HL-60 (cell line): Measurements from ENCODE around the gene LMF1.

ENCODE experiments used
- DNase-seq, 2 experiments: peaks; one replicate each; pipeline ENCODE4 v3.0.0-alpha.2; 2010 to 2020; ENCODE audit warnings: low read depth in 1 of 2, low spot score in 1 of 2
- H3K27ac ChIP-seq: fragments of 250-450 bp; sonication (Bioruptor Pico); replicated peaks from 2 replicates; pipeline ENCODE4 v1.5.1; 2020; ENCODE audit warnings: mild to moderate bottlenecking, moderate library complexity
- H3K27me3 ChIP-seq: fragments of 250-450 bp; sonication (Bioruptor Pico); 2 replicates; pipeline ENCODE4 v1.5.1; 2021; ENCODE audit warnings: mild to moderate bottlenecking, moderate library complexity; ENCODE audit not compliant: insufficient read depth, poor library complexity, severe bottlenecking
- H3K4me3 ChIP-seq: replicated peaks from 2 replicates; pipeline ENCODE4 v1.5.1; 2011; ENCODE audit warnings: mild to moderate bottlenecking, control low read depth, low read length; ENCODE audit not compliant: insufficient read depth
- GABPA ChIP-seq: IDR thresholded peaks from 2 replicates; pipeline ENCODE4 v1.6.1; 2012; ENCODE audit warnings: low read depth
- POLR2AphosphoS5 ChIP-seq: IDR thresholded peaks from 2 replicates; pipeline ENCODE4 v1.6.1; 2012; ENCODE audit warnings: low read depth
- SPI1 ChIP-seq: IDR thresholded peaks from 2 replicates; pipeline ENCODE4 v1.6.1; 2012; ENCODE audit warnings: low read depth, mild to moderate bottlenecking, borderline replicate concordance
- TF ChIP-seq, protein P1 (sequence below): IDR thresholded peaks from 2 replicates; pipeline ENCODE4 v1.6.1; 2012; ENCODE audit warnings: low read depth; ENCODE audit not compliant: insufficient replicate concordance
- TF ChIP-seq, protein P2 (sequence below): IDR thresholded peaks from one replicate; pipeline ENCODE4 v1.5.1; 2011; ENCODE audit warnings: low read length, control low read depth, inconsistent platforms; ENCODE audit not compliant: insufficient read depth

LMF1 gene

DNA sequence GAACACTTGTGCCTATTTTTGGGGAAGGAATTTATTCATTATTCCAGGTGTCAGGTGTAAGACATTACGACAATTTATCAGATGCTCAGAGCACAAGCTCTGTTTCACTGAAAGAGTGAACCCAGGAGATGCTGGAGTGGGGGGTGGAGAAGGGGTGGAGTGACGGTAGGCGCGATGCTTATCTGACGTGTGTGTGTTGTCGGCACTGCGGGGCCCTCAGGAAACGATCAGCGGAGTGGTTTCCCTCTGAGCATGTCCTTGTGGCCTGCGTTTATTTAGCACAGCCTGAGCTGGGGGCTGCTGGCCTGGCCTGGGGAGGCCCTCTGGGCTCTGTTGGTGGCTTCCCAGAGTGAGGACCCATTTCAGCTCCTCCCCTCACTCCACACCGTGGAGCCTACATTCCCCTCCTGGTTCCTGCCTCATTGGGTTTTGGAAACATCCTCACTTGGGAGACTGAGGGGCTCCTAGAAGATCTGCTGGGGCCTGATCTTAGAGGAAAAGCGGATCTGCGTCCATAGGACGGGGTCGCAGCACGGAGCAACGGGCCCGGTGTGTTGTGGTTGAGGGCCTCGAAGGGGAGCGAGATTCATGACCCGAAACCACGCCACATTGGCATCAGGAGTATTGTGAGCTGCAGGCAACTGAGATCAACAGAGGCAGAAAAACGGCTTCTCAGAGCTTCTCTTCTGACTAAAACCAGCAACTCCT lies 151.3 kb downstream of the LMF1 start:
- Histone ChIP-seq H3K27me3 (peaks cover 12% of the 10 kb centered on the region), H3K27ac (no peak overlapping the region), H3K4me3 (no peak overlapping the region)
- TF ChIP-seq, protein P1, sequence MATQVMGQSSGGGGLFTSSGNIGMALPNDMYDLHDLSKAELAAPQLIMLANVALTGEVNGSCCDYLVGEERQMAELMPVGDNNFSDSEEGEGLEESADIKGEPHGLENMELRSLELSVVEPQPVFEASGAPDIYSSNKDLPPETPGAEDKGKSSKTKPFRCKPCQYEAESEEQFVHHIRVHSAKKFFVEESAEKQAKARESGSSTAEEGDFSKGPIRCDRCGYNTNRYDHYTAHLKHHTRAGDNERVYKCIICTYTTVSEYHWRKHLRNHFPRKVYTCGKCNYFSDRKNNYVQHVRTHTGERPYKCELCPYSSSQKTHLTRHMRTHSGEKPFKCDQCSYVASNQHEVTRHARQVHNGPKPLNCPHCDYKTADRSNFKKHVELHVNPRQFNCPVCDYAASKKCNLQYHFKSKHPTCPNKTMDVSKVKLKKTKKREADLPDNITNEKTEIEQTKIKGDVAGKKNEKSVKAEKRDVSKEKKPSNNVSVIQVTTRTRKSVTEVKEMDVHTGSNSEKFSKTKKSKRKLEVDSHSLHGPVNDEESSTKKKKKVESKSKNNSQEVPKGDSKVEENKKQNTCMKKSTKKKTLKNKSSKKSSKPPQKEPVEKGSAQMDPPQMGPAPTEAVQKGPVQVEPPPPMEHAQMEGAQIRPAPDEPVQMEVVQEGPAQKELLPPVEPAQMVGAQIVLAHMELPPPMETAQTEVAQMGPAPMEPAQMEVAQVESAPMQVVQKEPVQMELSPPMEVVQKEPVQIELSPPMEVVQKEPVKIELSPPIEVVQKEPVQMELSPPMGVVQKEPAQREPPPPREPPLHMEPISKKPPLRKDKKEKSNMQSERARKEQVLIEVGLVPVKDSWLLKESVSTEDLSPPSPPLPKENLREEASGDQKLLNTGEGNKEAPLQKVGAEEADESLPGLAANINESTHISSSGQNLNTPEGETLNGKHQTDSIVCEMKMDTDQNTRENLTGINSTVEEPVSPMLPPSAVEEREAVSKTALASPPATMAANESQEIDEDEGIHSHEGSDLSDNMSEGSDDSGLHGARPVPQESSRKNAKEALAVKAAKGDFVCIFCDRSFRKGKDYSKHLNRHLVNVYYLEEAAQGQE = no peak
- TF ChIP-seq SPI1 = no peak
- TF ChIP-seq GABPA = no peak
- TF ChIP-seq POLR2AphosphoS5 = no peak
- TF ChIP-seq, protein P2, sequence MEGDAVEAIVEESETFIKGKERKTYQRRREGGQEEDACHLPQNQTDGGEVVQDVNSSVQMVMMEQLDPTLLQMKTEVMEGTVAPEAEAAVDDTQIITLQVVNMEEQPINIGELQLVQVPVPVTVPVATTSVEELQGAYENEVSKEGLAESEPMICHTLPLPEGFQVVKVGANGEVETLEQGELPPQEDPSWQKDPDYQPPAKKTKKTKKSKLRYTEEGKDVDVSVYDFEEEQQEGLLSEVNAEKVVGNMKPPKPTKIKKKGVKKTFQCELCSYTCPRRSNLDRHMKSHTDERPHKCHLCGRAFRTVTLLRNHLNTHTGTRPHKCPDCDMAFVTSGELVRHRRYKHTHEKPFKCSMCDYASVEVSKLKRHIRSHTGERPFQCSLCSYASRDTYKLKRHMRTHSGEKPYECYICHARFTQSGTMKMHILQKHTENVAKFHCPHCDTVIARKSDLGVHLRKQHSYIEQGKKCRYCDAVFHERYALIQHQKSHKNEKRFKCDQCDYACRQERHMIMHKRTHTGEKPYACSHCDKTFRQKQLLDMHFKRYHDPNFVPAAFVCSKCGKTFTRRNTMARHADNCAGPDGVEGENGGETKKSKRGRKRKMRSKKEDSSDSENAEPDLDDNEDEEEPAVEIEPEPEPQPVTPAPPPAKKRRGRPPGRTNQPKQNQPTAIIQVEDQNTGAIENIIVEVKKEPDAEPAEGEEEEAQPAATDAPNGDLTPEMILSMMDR = no peak
- DNase-seq = no peak

DNA sequence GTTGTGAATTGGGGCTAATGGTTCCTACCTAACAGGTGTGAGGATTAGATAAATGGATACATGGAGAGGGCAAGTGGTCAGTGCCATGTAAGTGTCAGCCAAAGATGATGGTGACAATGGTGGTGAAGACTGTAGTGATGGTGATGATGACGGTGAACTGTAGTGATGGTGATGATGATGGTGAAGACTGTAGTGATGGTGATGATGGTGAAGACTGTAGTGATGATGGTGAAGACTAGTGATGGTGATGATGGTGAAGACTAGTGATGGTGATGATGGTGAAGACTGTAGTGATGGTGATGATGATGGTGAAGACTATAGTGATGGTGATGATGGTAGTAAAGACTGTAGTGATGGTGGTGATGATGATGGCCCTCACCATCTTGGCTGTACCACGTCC lies 152.2 kb downstream of the LMF1 start:
- no peak for TF ChIP-seq POLR2AphosphoS5
- TF ChIP-seq SPI1 = no peak
- TF ChIP-seq GABPA = no peak
- TF ChIP-seq, protein P1 = no peak
- TF ChIP-seq, protein P2 = no peak
- Histone ChIP-seq H3K27me3 (peaks cover 14% of the 10 kb centered on the region), H3K4me3 (no peak overlapping the region), H3K27ac (no peak overlapping the region)
- DNase-seq = no peak

- no peak overlapping the region for H3K4me3 ChIP-seq
- H3K27me3 ChIP-seq = peaks cover 16% of the 10 kb centered on the region
- no peak overlapping the region for H3K27ac ChIP-seq
- TF ChIP-seq, protein P2 = no peak
- TF ChIP-seq, protein P1 = no peak
- TF ChIP-seq SPI1 = no peak
- TF ChIP-seq POLR2AphosphoS5 = no peak
- TF ChIP-seq GABPA = no peak
- DNase-seq = no peak
These were observed 152.7 kb downstream of the LMF1 start for GRCh38 chr16:818132-818531.
